SJSA1 (cell line): Measurements from ENCODE around the gene RUNX2. TPM values are rescaled to one million over a fixed set of nuclear protein-coding genes. Genes with fewer than 3 reads are reported as not detected.

Experiments used
- DNase-seq, 2 experiments: peaks; one replicate each; pipeline ENCODE4 v3.0.0-alpha.2; 2015 to 2020; ENCODE audit warnings: low spot score in 2 of 2, low read depth in 1 of 2
- H3K27ac ChIP-seq: fragments of 250-450 bp; sonication (Bioruptor Pico); 2 replicates; pipeline ENCODE4 v1.5.1; 2020; ENCODE audit warnings: mild to moderate bottlenecking, moderate library complexity
- H3K27me3 ChIP-seq: fragments of 250-450 bp; sonication (Bioruptor Pico); replicated peaks from 2 replicates; pipeline ENCODE4 v1.5.1; 2020; ENCODE audit warnings: mild to moderate bottlenecking, moderate library complexity
- H3K36me3 ChIP-seq: fragments of 250-450 bp; sonication (Bioruptor Pico); 2 replicates; pipeline ENCODE4 v1.5.1; 2020; ENCODE audit warnings: mild to moderate bottlenecking
- H3K4me1 ChIP-seq: fragments of 250-450 bp; sonication (Bioruptor Pico); replicated peaks from 2 replicates; pipeline ENCODE4 v1.6.1; 2021; ENCODE audit warnings: mild to moderate bottlenecking
- H3K4me3 ChIP-seq: fragments of 250-450 bp; sonication (Bioruptor Pico); 2 replicates; pipeline ENCODE4 v1.5.1; 2020; ENCODE audit warnings: mild to moderate bottlenecking
- H3K9me3 ChIP-seq: fragments of 250-450 bp; sonication (Bioruptor Pico); replicated peaks from 2 replicates; pipeline ENCODE4 v1.5.1; 2020; ENCODE audit warnings: mild to moderate bottlenecking
- total RNA-seq: library from RNA; depleted of rRNA; stranded (reverse); fragments of >200 nt; shearing (Covaris generic); gene quantifications from 2 replicates; pipeline ENCODE4 v1.2.3, GENCODE V29; 2014

The RUNX2 gene
- total RNA-seq, 1 experiment from 2014 or later: 10.3 TPM

DNA sequence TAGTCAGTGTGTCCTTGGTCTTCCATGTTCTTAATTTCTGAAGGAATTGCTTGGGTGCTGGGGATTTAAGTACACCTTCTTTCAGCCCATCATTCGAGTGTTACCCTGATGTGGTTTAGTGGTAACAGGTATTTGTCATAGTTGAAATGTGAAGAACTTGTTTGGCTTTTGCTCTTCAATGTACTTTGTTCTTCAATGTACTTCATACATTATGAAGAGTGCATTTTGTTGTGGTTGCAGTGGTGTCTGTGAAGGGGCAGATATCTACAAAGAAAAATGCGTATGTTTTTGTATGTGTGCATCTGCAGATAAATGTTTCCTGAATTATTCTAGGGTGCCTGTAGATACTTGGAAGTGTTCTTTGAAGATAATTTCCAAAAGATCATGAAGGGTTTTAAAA lies 160.8 kb downstream of the RUNX2 start:
- Histone ChIP-seq H3K4me3 (no peak overlapping the region), H3K9me3 (no peaks in the 10 kb centered on the region), H3K4me1 (peaks cover 78% of the 10 kb centered on the region), H3K36me3 (peaks cover 44% of the 10 kb centered on the region), H3K27me3 (no peaks in the 10 kb centered on the region), H3K27ac (no peak overlapping the region)
- DNase-seq: no peak

DNA sequence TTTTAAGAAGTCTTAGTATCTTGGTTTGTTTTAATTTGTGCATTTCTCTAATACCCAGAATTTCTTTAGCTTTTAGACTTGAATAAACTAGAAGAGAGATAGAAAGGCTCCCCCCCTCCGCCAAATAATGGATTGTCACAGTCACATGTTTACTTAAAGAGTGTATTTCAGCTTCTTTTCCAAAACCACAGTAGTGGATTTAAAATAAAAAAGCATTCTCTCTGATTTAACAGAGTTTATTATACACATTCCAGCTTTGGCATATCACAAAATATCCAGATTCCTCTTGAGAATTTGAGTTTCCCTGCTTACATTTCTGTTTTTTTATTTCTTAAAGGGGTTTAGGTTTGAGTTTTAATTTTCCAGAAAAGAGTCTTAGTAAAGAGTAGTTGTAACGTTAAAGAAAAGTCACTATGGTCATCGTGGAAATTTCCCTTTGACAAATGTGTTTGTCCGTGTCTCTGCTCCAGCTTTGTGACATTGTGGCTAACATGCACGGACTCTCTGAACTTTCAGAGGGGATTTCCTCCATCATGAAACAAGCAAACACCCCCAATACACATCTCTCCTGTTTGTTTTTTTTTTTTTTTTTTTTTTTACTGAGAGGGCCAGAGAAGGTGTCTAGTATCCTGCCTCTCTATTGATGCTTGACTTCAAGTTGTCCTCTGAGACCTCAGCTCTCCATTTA lies 163.1 kb downstream of the RUNX2 start:
- DNase-seq: peak; percentile 51 to 82
- H3K27ac ChIP-seq: peak overlapping the region; percentile 35
- H3K4me3 ChIP-seq: no peak overlapping the region

DNA sequence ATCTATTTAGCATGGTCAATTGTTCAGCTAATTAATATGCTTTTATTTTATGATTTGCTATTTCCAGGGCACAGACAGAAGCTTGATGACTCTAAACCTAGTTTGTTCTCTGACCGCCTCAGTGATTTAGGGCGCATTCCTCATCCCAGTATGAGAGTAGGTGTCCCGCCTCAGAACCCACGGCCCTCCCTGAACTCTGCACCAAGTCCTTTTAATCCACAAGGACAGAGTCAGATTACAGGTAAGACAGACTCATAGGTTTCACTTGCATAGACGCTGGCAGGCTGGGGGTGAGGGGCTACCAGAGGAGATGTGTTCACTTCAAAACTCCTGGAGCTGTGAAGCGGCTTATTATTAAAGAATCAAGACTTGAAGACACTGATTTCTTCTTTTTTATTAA lies 163.7 kb downstream of the RUNX2 start:
- no peaks in the 10 kb centered on the region for H3K9me3 ChIP-seq
- peaks cover 71% of the 10 kb centered on the region for H3K4me1 ChIP-seq
- H3K27me3 ChIP-seq: no peaks in the 10 kb centered on the region
- no peak for DNase-seq
- peak overlapping the region; percentile 17; the same call in 1 of the 2 replicates for H3K27ac ChIP-seq
- H3K36me3 ChIP-seq: peaks cover 65% of the 10 kb centered on the region
- H3K4me3 ChIP-seq: no peak overlapping the region

More for the DNA sequence above, 163.1 kb downstream of the RUNX2 start:
- Histone ChIP-seq H3K36me3 (peaks cover 61% of the 10 kb centered on the region), H3K4me1 (peaks cover 76% of the 10 kb centered on the region), H3K9me3 (no peaks in the 10 kb centered on the region), H3K27me3 (no peaks in the 10 kb centered on the region)

DNA sequence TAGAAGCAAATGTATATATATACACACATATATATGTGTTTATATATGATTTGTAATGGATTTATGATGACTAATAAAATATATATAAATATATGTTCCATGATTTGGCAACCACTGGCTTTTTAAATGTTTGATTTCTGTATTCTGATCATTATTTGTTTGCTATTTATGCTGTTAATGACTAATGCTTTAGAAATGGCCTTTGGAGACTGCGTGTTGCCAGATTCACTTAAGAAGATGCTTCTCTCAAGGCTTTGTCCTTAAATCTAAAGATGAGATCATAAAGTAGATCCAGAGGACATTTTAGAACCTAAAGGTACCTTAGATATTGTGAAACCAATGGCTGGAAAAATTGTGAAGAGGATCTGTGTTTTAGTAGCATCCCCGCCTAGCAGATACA lies 165.6 kb downstream of the RUNX2 start:
- Histone ChIP-seq H3K4me3 (no peak overlapping the region), H3K27me3 (no peaks in the 10 kb centered on the region)
- DNase-seq: no peak

DNA sequence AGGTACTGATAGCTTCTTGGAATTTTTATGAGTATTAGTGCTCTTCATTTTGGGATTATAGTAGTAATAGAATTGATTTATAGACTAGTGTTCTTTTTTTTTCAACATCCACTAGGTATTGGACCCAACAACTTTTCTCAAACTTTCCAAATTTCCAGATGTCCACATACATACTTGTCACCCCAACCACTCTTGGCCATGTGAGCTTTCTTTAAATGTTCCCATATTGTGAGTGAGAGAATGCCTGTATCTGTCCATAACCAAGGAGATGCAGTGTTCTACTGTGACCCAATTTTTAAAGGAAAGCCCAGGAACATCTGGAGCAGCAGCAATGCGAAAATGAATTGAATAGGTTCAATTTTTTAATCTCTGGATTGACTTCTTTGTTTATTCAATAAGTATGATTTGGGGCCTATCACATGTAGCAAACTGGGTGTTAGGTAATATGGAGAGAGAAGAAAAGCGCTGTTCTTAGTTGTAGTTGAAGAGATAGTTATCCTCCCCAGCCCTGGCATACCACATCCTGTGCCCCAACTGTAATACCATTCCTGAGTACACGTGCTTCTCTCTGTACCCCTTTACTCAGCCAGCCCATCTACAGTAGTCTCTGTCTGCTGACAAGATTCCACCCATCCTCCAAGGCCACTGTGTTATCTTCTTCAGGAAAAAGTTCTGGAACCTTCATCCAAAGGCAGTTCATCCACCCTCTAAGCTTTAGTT lies 166.4 kb downstream of the RUNX2 start:
- no peak for DNase-seq
- no peaks in the 10 kb centered on the region for H3K9me3 ChIP-seq
- H3K4me1 ChIP-seq: peaks cover 44% of the 10 kb centered on the region
- H3K27ac ChIP-seq: no peak overlapping the region
- H3K4me3 ChIP-seq: no peak overlapping the region
- H3K36me3 ChIP-seq: peaks cover 76% of the 10 kb centered on the region
- no peaks in the 10 kb centered on the region for H3K27me3 ChIP-seq

More for the DNA sequence above, 165.6 kb downstream of the RUNX2 start:
- Histone ChIP-seq H3K36me3 (peaks cover 79% of the 10 kb centered on the region), H3K27ac (no peak overlapping the region), H3K9me3 (no peaks in the 10 kb centered on the region), H3K4me1 (peaks cover 52% of the 10 kb centered on the region)

DNA sequence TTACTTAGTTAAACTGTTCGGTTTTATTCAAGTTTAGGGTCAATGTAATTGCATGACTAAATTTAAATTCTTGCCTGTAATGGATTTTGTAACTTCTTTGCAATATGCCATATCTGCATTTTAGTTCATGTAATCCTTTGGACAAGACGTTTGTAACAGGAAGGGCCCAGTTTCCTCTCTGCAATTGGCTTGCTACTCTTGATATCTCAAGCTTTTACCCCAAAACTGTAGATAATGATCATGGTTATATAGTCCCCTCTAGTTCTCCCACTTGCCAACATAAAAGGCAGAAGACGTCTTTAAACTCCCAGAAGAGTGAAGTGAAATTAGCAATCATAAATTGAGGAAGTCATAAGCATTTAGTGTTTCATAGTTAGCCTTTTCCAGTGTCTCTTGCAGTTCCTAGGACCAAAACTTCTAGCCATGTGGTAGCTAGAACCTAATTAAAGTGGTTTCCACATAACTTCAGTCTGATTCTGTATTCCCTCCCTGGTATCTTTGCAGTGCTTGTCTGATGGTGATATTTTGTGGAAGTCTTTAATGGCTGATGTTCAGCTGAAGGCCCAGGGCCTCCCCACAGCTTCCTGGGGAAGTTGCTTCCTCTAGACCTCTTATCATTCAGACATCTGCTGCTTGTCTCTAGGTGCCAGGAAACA lies 167.4 kb downstream of the RUNX2 start:
- no peaks in the 10 kb centered on the region for H3K27me3 ChIP-seq
- no peak for DNase-seq
- peaks cover 74% of the 10 kb centered on the region for H3K36me3 ChIP-seq
- no peak overlapping the region for H3K27ac ChIP-seq
- no peak overlapping the region for H3K4me3 ChIP-seq
- H3K9me3 ChIP-seq: no peaks in the 10 kb centered on the region
- peaks cover 34% of the 10 kb centered on the region for H3K4me1 ChIP-seq

DNA sequence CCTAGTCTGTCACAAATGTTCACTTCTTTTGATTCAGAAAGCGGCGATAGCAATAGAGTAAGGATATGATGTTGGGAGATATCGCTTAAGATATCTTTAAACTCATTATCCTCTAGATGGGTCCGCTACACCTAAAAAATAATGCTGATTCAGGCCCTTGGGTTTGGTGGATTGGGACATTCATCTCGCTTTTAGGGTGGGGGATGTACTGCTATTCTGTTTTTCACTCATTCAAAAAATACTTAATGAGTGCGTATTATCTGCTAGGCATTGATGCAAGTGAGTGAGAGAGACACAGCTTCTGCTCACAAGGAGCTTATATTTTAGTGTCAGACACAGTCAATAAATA lies 167.9 kb downstream of the RUNX2 start:
- Histone ChIP-seq H3K4me3 (no peak overlapping the region), H3K27me3 (no peaks in the 10 kb centered on the region), H3K9me3 (no peaks in the 10 kb centered on the region), H3K36me3 (peaks cover 78% of the 10 kb centered on the region), H3K4me1 (peaks cover 29% of the 10 kb centered on the region), H3K27ac (no peak overlapping the region)
- DNase-seq: no peak

DNA sequence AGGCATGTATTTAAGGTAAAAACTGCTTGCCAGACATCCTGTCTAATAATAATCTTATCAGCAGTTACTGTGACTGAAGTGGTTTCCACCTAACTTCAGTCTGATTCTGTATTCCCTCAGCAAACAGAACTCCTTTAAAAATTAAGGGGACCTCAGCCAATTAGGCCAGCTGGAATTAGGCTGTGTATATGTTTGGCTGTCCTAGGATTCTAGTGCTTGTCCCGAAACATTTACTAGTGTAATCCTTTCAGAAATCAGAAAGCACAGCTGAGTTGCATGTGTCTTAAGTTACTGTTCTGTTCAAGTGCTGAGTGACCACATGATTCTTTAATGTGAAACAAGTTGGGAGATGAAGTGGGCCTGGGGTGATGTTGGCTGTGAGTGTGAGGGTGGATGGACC lies 170.5 kb downstream of the RUNX2 start:
- no peak overlapping the region for H3K4me3 ChIP-seq
- H3K27ac ChIP-seq: no peak overlapping the region
- no peak for DNase-seq

DNA sequence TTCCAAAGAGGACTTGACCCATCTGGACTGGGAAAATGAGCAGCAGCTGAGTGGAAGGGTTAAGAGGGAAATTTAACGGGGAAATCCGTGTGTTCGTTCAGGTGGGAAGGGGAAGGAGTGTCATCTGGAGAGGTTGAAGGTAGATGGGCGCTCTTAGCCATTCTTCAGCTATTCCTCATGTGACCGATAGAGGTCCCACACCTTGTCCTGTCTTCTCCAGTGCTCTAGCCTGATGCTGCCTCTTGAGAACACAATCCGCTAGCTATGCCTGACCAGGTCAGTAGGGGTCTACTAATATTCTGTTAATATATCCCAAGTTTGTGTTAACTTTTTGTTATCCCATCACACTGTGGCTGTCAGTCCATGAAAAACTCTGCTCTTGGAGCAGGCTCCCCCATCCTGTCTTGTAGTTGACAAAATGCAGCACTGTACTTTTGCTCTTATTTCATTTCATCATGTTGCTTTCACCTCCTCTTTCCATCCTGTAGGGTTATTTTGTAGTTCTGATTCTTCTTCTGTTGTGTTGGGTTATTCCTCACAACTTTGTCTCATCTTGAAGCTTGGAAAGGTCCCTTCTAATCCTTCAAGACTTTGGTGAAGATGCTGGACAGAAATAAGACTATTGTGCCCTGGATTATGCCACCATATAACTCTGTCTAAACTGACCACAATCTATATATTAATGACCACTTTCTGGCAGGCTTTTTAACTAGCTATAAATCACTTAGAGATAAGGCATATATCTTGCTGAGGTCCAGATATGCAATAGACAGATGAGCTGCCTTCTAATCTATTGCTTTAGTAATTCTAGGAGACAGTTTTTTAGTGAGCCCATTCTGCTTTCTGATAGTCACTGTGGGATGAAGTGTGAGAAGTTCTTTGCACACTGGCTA lies 173.0 kb downstream of the RUNX2 start:
- no peaks in the 10 kb centered on the region for H3K9me3 ChIP-seq
- DNase-seq: no peak
- H3K4me1 ChIP-seq: peaks cover 23% of the 10 kb centered on the region
- H3K4me3 ChIP-seq: no peak overlapping the region
- no peaks in the 10 kb centered on the region for H3K27me3 ChIP-seq
- H3K27ac ChIP-seq: no peak overlapping the region
- peaks cover 68% of the 10 kb centered on the region for H3K36me3 ChIP-seq

More for the DNA sequence above, 170.5 kb downstream of the RUNX2 start:
- Histone ChIP-seq H3K9me3 (no peaks in the 10 kb centered on the region), H3K27me3 (no peaks in the 10 kb centered on the region), H3K4me1 (peaks cover 6% of the 10 kb centered on the region), H3K36me3 (peaks cover 82% of the 10 kb centered on the region)

DNA sequence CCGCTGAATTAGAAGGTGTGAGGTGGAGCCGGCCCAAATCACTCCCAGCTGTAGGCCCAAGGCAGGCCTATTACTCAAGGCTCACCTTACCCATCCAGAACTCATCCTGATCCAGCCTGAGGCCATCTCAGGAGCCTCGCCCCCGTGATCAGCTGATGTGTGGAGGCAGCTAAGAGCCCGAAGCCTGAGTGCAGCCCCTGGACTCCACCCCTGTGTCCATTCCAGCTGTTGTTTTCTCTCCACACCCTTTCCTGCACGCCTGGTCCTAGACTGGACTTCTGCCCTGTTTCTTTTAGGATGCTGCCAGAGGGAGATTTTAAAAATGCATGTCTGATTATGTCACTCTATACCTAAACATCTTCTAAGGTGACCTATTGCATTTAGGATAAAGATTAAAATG lies 174.3 kb downstream of the RUNX2 start:
- peaks cover 66% of the 10 kb centered on the region for H3K36me3 ChIP-seq
- no peak for DNase-seq
- H3K4me3 ChIP-seq: no peak overlapping the region
- no peak overlapping the region for H3K27ac ChIP-seq
- H3K9me3 ChIP-seq: no peaks in the 10 kb centered on the region
- peaks cover 23% of the 10 kb centered on the region for H3K4me1 ChIP-seq
- H3K27me3 ChIP-seq: no peaks in the 10 kb centered on the region

DNA sequence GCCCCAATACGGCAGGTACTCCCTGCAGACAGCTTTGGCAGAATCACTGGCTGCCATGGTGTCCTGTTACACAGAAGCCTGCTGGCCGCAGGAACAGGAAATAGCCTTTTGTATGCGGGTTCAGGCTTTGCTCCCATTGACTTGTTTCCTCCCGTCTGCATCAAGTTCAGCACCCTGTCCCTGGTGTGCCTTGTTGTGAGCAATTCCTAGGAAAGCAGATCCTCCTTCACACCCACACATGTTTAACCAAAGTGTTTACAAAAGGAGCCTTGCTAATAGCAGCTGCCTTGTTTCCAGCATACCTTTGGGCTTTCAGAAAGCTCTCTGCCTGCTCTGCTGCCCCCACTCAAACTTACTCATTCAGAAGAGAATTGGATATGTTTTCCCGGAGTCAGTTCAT lies 176.8 kb downstream of the RUNX2 start:
- H3K4me1 ChIP-seq: peaks cover 26% of the 10 kb centered on the region
- peaks cover 64% of the 10 kb centered on the region for H3K36me3 ChIP-seq
- peak; percentile 76 to 78 for DNase-seq
- no peak overlapping the region for H3K27ac ChIP-seq
- H3K4me3 ChIP-seq: no peak overlapping the region
- no peaks in the 10 kb centered on the region for H3K9me3 ChIP-seq
- no peaks in the 10 kb centered on the region for H3K27me3 ChIP-seq

DNA sequence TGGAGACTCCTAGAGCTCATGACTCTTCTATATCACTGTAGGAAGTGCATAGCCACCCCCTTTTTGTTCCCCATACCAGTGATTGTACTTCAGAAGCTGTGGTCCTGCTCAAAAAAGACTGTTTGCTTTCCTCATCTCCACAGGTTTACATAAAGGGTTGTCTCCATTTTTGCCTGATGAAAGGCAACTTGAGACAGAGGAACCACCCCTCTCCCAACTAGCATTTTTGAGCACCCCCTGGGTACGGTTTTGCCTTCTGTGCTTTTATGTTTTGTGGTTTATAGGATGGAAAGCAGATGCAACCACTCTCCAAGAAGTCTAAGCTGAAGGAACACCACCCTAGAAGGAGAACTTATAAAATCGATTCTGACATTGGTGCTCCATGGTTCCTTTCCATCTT lies 177.3 kb downstream of the RUNX2 start:
- Histone ChIP-seq H3K4me1 (peaks cover 29% of the 10 kb centered on the region), H3K36me3 (peaks cover 62% of the 10 kb centered on the region), H3K4me3 (no peak overlapping the region), H3K27ac (peak overlapping the region; percentile 16), H3K27me3 (no peaks in the 10 kb centered on the region), H3K9me3 (no peaks in the 10 kb centered on the region)
- DNase-seq: no peak

DNA sequence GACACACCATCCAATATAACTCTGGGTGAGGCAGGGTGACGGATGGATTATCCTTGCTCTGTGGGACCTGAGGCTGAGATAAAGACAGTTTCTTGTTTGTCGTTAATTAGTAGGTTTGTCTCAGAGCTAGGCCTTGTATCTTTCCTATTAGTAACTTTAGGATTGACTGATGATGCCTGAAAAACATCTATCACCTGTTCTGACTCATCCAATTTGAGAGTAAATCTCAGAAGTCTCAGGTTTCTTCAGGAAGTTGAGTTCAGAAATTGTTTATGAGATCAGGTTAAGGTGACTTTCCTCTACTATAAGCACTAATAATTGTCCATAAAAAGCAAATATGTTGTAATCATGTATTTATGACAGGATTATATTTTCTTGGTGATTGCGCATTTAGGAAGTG lies 179.1 kb downstream of the RUNX2 start:
- Histone ChIP-seq H3K27ac (no peak overlapping the region), H3K9me3 (no peaks in the 10 kb centered on the region), H3K4me1 (peaks cover 29% of the 10 kb centered on the region), H3K27me3 (no peaks in the 10 kb centered on the region), H3K4me3 (no peak overlapping the region), H3K36me3 (peaks cover 52% of the 10 kb centered on the region)
- DNase-seq: no peak
